GM12878 (cell line): ENCODE measurements around the gene DCP1A. TPM values are rescaled to one million over a fixed set of nuclear protein-coding genes. Genes with fewer than 3 reads are reported as not detected.

Source experiments
- CHD4 ChIP-seq: fragments of 200-600 bp; sonication (generic); IDR thresholded peaks from 2 replicates; pipeline ENCODE4 v1.6.1; 2016; ENCODE audit warnings: mild to moderate bottlenecking
- EED ChIP-seq: sonication (generic); IDR thresholded peaks from 2 replicates; pipeline ENCODE4 v1.6.1; 2016; ENCODE audit warnings: antibody characterized with exemption, low read depth
- EP300 ChIP-seq, 2 experiments: fragments of 150-350 bp in 1 of 2; IDR thresholded peaks; 2 replicates each; pipeline ENCODE4 v1.6.1; 2011 to 2012; ENCODE audit warnings: low read depth in 2 of 2, low read length in 2 of 2, borderline replicate concordance in 1 of 2, improper control_type of control experiment in 1 of 2, inconsistent platforms in 1 of 2; ENCODE audit not compliant: control insufficient read depth in 1 of 2
- ETV6 ChIP-seq, 2 experiments: fragments of 450-650 bp in 1 of 2; IDR thresholded peaks in 1 of 2; conservative IDR thresholded peaks in 1 of 2; 2 replicates each; pipeline ENCODE4 v1.6.1; 2014; ENCODE audit warnings: antibody characterized with exemption in 1 of 2, borderline replicate concordance in 1 of 2, low read depth in 1 of 2, mild to moderate bottlenecking in 1 of 2, moderate library complexity in 1 of 2
- EZH2 ChIP-seq: IDR thresholded peaks from 2 replicates; pipeline ENCODE4 v1.6.1; 2012; ENCODE audit warnings: low read depth, mild to moderate bottlenecking, control low read depth, inconsistent platforms, low read length, borderline replicate concordance; ENCODE audit not compliant: control insufficient read depth
- NFXL1 ChIP-seq: fragments of 450-650 bp; IDR thresholded peaks from 2 replicates; pipeline ENCODE4 v1.6.1; 2017; ENCODE audit warnings: antibody characterized with exemption, mild to moderate bottlenecking, borderline replicate concordance
- POLR2A ChIP-seq: IDR thresholded peaks from 2 replicates; pipeline ENCODE4 v1.6.1; 2011; ENCODE audit warnings: low read depth, mild to moderate bottlenecking, low read length
- RAD51 ChIP-seq: fragments of 450-650 bp; IDR thresholded peaks from 2 replicates; pipeline ENCODE4 v1.6.1; 2016; ENCODE audit warnings: moderate library complexity, mild to moderate bottlenecking, inconsistent platforms
- SMC3 ChIP-seq: IDR thresholded peaks from 2 replicates; pipeline ENCODE4 v1.6.1; 2011; ENCODE audit warnings: low read length, improper control_type of control experiment, borderline replicate concordance
- STAT1 ChIP-seq: fragments of 450-650 bp; conservative IDR thresholded peaks from 2 replicates; pipeline ENCODE4 v1.6.1; 2014; ENCODE audit warnings: antibody characterized with exemption, mild to moderate bottlenecking
- ZBED1 ChIP-seq: IDR thresholded peaks from 2 replicates; pipeline ENCODE4 v1.6.1; 2016; ENCODE audit warnings: borderline replicate concordance
- ZNF622 ChIP-seq: fragments of 450-650 bp; IDR thresholded peaks from 2 replicates; pipeline ENCODE4 v1.6.1; 2017; ENCODE audit warnings: mild to moderate bottlenecking, inconsistent platforms
- polyA plus RNA-seq, 11 experiments: library from polyadenylated mRNA; depleted of rRNA in 4 of 11; unstranded in 6 of 11; stranded (reverse) in 5 of 11; fragments of >200 nt; fragmentation: Nextera tagmentation in 4 of 11; fragmentation: Illumina TruSeq in 1 of 11; extraction: Ambion mirVana in 4 of 11; extraction: Trizol in 1 of 11; gene quantifications; 1 replicate in 1 of 11; 2 replicates in 10 of 11; pipeline versions ENCODE4 v1.2.1 to v1.2.3, GENCODE V29; 2011 to 2016; ENCODE audit warnings: inconsistent platforms in 2 of 11, missing spikeins in 2 of 11, low read depth in 1 of 11
- total RNA-seq, 4 experiments: library from RNA; depleted of rRNA in 3 of 4; stranded (reverse); fragments of >200 nt in 3 of 4; fragmentation: Illumina TruSeq in 1 of 4; extraction: Trizol in 1 of 4; gene quantifications; 2 replicates each; pipeline versions ENCODE4 v1.2.1 to v1.2.3, GENCODE V29; 2013 to 2021
- TF ChIP-seq, protein P1 (sequence below): fragments of 450-650 bp; IDR thresholded peaks from 2 replicates; pipeline ENCODE4 v1.6.1; 2016; ENCODE audit warnings: mild to moderate bottlenecking
- TF ChIP-seq, protein P2 (sequence below): fragments of 450-650 bp; IDR thresholded peaks from 2 replicates; pipeline ENCODE4 v1.6.1; 2017; ENCODE audit warnings: mild to moderate bottlenecking, low read depth, inconsistent platforms; ENCODE audit not compliant: poor library complexity, severe bottlenecking
- TF ChIP-seq, protein P3 (sequence below): fragments of 450-650 bp; IDR thresholded peaks from 2 replicates; pipeline ENCODE4 v1.6.1; 2016; ENCODE audit warnings: mild to moderate bottlenecking
- TF ChIP-seq, protein P4 (sequence below): fragments of 450-650 bp; IDR thresholded peaks from 2 replicates; pipeline ENCODE4 v1.6.1; 2017; ENCODE audit warnings: low read depth, mild to moderate bottlenecking, moderate library complexity
- TF ChIP-seq, protein P5 (sequence below): IDR thresholded peaks from 2 replicates; pipeline ENCODE4 v1.6.1; 2012; ENCODE audit warnings: low read depth, low read length, improper control_type of control experiment
- TF ChIP-seq, protein P6 (sequence below): fragments of 450-650 bp; IDR thresholded peaks from 2 replicates; pipeline ENCODE4 v1.6.1; 2014; ENCODE audit warnings: mild to moderate bottlenecking
- TF ChIP-seq, protein P7 (sequence below): fragments of 450-650 bp; IDR thresholded peaks from 2 replicates; pipeline ENCODE4 v1.6.1; 2017; ENCODE audit warnings: borderline replicate concordance

DCP1A gene
- total and polyA plus RNA-seq, 10 of the 15 experiments (the other 5 are each of a cell fraction or from before 2014, with no cell fraction given): 12.5 to 34.6 (median 16.3) TPM

DNA sequence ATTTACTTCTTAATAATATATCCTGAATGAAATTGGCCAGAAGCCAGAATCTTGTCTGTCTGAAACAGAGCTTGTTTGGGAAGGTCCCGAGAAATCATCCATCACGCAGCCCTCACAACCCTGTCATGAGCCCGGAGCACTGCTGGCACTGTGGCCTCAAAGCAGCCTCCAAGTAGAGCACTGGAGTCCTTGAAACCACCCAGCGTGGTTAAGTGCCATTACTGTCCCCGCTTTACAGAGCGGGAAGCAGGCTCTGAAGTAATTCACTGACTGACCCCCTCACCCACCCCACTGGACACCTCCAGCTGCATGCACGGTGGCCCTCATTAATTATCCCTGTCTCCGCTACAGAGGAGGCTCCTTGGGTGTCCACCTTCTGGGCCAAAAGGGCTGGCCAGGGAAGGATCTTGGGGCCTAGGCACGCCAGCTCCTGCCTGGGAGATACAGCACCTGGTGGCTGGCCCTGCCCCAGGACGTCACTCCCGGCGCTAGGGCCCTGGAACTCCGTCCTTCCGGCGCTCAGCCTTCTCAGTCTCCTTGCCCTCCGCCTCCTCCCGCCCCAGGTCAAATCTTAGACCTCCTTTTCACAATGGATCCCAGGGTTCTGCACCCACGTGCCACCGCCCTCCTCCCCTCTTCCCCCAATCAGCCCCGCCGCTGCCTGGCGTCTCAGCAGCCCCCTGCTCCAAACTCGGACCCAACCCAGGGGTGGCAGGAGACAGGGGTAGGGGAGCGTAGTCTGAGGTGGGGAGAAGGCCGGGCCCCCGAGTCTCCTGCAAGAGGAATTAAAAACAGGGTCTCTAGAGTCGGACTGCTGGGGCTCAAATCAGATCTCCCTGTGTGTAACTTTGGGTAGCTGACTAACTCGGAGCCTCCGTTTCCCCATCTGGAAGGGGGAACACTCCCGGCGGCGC lies 92.6 kb downstream of the DCP1A start (continued):
- TF ChIP-seq, protein P1, sequence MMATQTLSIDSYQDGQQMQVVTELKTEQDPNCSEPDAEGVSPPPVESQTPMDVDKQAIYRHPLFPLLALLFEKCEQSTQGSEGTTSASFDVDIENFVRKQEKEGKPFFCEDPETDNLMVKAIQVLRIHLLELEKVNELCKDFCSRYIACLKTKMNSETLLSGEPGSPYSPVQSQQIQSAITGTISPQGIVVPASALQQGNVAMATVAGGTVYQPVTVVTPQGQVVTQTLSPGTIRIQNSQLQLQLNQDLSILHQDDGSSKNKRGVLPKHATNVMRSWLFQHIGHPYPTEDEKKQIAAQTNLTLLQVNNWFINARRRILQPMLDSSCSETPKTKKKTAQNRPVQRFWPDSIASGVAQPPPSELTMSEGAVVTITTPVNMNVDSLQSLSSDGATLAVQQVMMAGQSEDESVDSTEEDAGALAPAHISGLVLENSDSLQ: peak; percentile 33; the same call in 1 of the 2 replicates
- TF ChIP-seq, protein P2, sequence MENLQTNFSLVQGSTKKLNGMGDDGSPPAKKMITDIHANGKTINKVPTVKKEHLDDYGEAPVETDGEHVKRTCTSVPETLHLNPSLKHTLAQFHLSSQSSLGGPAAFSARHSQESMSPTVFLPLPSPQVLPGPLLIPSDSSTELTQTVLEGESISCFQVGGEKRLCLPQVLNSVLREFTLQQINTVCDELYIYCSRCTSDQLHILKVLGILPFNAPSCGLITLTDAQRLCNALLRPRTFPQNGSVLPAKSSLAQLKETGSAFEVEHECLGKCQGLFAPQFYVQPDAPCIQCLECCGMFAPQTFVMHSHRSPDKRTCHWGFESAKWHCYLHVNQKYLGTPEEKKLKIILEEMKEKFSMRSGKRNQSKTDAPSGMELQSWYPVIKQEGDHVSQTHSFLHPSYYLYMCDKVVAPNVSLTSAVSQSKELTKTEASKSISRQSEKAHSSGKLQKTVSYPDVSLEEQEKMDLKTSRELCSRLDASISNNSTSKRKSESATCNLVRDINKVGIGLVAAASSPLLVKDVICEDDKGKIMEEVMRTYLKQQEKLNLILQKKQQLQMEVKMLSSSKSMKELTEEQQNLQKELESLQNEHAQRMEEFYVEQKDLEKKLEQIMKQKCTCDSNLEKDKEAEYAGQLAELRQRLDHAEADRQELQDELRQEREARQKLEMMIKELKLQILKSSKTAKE: no peak
- TF ChIP-seq, protein P3, sequence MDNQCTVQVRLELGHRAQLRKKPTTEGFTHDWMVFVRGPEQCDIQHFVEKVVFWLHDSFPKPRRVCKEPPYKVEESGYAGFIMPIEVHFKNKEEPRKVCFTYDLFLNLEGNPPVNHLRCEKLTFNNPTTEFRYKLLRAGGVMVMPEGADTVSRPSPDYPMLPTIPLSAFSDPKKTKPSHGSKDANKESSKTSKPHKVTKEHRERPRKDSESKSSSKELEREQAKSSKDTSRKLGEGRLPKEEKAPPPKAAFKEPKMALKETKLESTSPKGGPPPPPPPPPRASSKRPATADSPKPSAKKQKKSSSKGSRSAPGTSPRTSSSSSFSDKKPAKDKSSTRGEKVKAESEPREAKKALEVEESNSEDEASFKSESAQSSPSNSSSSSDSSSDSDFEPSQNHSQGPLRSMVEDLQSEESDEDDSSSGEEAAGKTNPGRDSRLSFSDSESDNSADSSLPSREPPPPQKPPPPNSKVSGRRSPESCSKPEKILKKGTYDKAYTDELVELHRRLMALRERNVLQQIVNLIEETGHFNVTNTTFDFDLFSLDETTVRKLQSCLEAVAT: no peak
- TF ChIP-seq SMC3 (no peak), STAT1 (no peak), CHD4 (no peak), RAD51 (no peak), POLR2A (no peak; the same call in 1 of the 2 replicates), NFXL1 (no peak), EP300 (IDR thresholded peaks at IDR 0.05; ENCODE audit: borderline replicate concordance in 1 of 2, control insufficient read depth in 1 of 2, low read depth in 2 of 2, low read length in 2 of 2) (no peak), ZBED1 (no peak), ZNF622 (no peak), EED (no peak), EZH2 (no peak), ETV6 (conservative IDR thresholded peaks at IDR 0.05 in 1 of 2, IDR thresholded peaks at IDR 0.05 in 1 of 2; ENCODE audit: borderline replicate concordance in 1 of 2, low read depth in 1 of 2) (no peak)
- TF ChIP-seq, protein P4, sequence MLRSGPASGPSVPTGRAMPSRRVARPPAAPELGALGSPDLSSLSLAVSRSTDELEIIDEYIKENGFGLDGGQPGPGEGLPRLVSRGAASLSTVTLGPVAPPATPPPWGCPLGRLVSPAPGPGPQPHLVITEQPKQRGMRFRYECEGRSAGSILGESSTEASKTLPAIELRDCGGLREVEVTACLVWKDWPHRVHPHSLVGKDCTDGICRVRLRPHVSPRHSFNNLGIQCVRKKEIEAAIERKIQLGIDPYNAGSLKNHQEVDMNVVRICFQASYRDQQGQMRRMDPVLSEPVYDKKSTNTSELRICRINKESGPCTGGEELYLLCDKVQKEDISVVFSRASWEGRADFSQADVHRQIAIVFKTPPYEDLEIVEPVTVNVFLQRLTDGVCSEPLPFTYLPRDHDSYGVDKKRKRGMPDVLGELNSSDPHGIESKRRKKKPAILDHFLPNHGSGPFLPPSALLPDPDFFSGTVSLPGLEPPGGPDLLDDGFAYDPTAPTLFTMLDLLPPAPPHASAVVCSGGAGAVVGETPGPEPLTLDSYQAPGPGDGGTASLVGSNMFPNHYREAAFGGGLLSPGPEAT: peak; percentile 54; the same call in 1 of the 2 replicates
- TF ChIP-seq, protein P5, sequence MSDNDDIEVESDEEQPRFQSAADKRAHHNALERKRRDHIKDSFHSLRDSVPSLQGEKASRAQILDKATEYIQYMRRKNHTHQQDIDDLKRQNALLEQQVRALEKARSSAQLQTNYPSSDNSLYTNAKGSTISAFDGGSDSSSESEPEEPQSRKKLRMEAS: no peak
- TF ChIP-seq, protein P6, sequence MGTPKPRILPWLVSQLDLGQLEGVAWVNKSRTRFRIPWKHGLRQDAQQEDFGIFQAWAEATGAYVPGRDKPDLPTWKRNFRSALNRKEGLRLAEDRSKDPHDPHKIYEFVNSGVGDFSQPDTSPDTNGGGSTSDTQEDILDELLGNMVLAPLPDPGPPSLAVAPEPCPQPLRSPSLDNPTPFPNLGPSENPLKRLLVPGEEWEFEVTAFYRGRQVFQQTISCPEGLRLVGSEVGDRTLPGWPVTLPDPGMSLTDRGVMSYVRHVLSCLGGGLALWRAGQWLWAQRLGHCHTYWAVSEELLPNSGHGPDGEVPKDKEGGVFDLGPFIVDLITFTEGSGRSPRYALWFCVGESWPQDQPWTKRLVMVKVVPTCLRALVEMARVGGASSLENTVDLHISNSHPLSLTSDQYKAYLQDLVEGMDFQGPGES: no peak
- TF ChIP-seq, protein P7, sequence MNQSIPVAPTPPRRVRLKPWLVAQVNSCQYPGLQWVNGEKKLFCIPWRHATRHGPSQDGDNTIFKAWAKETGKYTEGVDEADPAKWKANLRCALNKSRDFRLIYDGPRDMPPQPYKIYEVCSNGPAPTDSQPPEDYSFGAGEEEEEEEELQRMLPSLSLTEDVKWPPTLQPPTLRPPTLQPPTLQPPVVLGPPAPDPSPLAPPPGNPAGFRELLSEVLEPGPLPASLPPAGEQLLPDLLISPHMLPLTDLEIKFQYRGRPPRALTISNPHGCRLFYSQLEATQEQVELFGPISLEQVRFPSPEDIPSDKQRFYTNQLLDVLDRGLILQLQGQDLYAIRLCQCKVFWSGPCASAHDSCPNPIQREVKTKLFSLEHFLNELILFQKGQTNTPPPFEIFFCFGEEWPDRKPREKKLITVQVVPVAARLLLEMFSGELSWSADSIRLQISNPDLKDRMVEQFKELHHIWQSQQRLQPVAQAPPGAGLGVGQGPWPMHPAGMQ: no peak
